ENCODE results near the gene COG7.

DNA sequence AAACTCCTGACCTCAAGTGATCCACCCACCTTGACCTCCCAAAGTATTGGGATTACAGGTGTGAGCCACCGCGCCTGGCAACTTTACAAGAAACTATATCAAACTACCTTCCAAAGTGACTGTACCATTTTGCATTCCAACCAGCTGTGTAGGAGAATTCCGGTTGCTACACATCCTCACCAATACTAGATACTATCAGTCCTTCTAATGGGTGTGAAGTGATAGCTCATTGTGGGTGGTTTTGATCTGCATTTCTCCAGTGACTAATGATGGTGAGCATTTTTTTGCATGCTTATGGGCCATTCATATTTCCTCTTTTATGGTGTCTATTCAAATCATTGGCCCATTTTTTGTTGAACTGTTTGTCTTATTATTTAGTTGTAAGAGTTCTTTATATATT is 113.2 kb downstream of the COG7 start:
- TF ChIP-seq, protein P1, sequence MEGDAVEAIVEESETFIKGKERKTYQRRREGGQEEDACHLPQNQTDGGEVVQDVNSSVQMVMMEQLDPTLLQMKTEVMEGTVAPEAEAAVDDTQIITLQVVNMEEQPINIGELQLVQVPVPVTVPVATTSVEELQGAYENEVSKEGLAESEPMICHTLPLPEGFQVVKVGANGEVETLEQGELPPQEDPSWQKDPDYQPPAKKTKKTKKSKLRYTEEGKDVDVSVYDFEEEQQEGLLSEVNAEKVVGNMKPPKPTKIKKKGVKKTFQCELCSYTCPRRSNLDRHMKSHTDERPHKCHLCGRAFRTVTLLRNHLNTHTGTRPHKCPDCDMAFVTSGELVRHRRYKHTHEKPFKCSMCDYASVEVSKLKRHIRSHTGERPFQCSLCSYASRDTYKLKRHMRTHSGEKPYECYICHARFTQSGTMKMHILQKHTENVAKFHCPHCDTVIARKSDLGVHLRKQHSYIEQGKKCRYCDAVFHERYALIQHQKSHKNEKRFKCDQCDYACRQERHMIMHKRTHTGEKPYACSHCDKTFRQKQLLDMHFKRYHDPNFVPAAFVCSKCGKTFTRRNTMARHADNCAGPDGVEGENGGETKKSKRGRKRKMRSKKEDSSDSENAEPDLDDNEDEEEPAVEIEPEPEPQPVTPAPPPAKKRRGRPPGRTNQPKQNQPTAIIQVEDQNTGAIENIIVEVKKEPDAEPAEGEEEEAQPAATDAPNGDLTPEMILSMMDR (IDR thresholded peaks at IDR 0.05), result no peak
- no peak for TF ChIP-seq POLR2A (IDR thresholded peaks at IDR 0.05)

Measured in testis (tissue), 2 donors.